VCaP (cell line): ENCODE measurements around the gene ARHGAP25.

Experiments used
- H3K27ac ChIP-seq: fragments of 450-650 bp; 2 replicates; pipeline ENCODE4 v1.5.1; 2017
- TF ChIP-seq, protein P1 (sequence below): fragments of 450-650 bp; conservative IDR thresholded peaks from 2 replicates; pipeline ENCODE4 v1.5.1; 2017; ENCODE audit warnings: mild to moderate bottlenecking, moderate library complexity

ARHGAP25 gene

DNA sequence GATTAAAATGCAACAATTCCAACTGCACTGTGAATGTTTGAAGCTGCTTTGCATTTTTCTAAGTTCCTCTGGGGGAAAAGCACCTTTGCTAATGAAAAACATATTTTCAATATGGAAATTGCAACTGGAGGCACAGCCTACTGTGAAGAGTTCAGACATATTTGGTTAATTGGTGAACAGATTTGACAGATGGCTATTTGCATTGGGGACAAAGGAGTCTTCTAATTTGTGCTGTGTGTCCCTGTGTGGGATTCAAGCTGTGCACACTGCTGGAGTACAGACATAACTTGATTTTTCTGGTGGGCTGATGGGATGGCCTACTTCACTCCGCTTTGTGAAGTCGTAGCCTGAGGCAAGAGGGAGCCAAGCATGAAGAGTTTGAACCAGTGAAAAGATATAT lies 40.7 kb upstream of the ARHGAP25 start:
- H3K27ac ChIP-seq: no peak overlapping the region
- TF ChIP-seq, protein P1, sequence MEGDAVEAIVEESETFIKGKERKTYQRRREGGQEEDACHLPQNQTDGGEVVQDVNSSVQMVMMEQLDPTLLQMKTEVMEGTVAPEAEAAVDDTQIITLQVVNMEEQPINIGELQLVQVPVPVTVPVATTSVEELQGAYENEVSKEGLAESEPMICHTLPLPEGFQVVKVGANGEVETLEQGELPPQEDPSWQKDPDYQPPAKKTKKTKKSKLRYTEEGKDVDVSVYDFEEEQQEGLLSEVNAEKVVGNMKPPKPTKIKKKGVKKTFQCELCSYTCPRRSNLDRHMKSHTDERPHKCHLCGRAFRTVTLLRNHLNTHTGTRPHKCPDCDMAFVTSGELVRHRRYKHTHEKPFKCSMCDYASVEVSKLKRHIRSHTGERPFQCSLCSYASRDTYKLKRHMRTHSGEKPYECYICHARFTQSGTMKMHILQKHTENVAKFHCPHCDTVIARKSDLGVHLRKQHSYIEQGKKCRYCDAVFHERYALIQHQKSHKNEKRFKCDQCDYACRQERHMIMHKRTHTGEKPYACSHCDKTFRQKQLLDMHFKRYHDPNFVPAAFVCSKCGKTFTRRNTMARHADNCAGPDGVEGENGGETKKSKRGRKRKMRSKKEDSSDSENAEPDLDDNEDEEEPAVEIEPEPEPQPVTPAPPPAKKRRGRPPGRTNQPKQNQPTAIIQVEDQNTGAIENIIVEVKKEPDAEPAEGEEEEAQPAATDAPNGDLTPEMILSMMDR: no peak

DNA sequence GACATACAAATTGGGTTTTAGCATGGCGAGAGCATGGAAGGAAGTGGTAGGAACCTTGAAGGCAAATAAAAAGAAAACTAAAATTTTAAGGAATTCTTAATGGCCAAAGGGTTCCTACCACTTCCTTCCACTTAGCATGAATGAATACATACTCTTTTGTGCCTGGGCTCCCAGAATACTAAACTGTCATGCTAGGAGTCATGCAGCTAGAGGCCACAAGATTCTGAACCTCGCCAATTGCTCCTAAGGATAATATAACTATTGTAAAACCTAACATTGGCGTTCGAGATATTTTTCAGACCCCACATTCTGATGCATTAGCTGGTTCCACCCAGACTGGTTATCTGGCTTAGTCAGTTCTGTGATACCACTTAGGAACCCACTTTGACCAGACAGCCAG lies 38.6 kb upstream of the ARHGAP25 start:
- no peak overlapping the region for H3K27ac ChIP-seq
- TF ChIP-seq, protein P1: no peak

DNA sequence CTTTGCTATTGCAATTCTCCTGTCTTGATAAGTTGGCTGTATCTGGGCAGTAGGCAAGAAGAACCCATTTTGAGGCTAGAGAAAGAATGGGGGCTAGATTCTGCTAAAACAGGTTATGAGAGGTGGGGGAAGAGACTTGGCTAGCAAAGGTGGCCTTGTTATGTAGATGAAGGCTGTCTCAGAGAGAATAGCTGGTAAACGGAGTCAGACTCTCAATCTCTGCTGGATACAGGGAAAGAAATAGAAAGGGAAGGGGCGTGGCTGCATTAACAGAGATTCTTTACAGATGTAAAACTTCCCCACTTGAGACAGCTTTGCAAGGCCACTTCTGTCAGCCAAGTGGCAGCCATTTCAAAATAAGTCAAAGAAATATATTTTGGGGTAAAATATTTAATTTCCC lies 38.1 kb upstream of the ARHGAP25 start:
- TF ChIP-seq, protein P1: no peak
- no peak overlapping the region for H3K27ac ChIP-seq

DNA sequence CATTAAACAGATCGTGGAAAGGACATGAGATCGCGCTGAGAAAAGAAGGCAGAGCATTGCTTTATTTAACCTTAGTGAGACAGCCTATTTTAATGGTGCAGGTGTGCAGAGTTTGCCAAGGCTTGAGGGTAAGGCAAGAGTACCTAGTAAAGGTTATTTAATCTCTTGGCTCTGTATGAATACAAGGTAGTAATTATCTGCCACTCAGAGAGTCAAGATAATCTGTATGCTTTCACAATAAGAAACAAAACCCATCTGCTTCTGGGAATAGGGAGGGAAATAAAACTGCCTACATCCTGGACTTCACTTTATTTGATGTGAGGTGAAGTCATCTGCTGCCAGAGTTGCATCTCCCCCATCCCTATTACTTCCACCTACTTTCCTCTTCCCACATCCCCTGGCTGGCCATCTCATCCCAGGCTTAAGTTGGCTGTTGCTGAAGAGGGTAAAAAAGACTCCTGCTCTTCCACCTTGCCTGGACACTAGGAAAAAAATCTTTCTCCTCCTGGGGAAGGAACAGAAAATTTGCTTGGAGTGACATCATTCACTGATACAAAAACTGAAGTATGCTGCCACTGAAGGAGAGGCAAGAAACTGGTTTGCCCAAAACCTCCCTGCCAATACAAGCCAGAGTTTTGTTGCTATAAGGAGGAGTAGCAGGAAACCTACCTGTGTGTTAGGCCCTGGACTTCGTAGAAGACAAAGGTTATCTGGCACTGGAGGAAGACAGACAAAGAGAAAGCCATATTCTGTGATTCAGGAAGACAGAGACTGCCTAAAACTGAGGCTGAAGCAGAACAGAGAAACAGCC lies 35.8 kb upstream of the ARHGAP25 start:
- H3K27ac ChIP-seq: no peak overlapping the region
- TF ChIP-seq, protein P1: no peak

DNA sequence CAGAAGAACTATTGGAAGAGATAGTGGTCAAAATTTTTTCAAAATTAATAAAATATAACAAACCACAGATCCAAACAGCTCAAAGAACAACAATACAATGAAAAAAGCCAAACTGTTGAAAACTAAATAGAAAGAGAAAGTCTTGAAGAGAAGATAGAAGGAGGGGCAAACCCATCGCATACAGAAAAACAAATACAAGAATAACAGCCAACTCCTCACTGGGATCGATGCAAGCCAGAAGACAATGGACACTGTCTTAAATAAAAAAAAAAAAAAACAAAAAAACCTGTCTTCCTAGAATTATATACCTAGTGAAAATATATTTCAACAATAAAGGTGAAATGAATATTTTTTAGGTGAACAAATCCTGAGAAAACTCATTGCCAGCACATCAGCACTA lies 34.1 kb upstream of the ARHGAP25 start:
- H3K27ac ChIP-seq: no peak overlapping the region
- TF ChIP-seq, protein P1: no peak

DNA sequence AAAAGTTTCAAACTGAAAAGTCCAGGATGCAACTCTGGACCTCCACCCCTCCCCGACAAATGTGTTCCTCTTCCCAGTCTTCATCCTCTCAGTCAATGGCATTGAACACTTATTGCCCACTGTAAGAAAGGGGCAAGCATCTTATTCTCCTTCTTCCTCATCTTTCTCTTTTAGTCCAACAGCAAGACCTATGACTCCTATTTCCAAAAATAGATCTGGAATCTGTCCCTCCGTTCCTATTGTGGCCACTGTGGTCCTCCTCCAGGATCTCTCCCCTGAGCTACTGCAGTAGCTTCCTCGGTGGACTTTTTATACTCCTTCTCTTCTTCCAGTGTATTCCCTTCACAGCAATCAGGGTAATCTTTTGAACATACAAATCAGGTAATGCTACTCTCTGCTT lies 28.0 kb upstream of the ARHGAP25 start:
- TF ChIP-seq, protein P1: no peak
- no peak overlapping the region for H3K27ac ChIP-seq

DNA sequence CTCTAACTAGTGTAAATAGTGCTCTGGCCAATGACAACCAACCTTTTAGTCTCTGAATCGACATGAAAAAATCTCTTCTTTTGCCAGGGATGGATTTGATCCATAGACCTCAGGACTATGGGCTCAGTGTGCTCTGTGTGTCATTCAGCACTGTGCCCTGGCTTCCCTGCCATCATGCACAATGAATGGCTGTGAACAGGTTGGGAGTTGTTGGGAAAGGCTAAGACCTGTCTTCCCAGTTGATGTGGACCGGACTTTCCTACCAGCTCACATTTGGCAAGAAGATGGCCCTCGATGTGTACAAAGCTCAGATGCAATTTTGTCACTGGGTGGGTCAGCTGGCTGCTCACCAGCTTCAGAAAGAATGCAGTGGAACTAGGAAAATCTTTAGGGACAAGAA lies 26.0 kb upstream of the ARHGAP25 start:
- no peak overlapping the region for H3K27ac ChIP-seq
- TF ChIP-seq, protein P1: no peak
